ENCODE measurements around the gene CHID1. TPM values are rescaled to one million over a fixed set of nuclear protein-coding genes. Genes with fewer than 3 reads are reported as not detected.
A peak's percentile ranks its signal among the peaks of the same experiment; 100 is the strongest.

The CHID1 gene
- total and polyA plus RNA-seq, 2 of the 8 experiments (the other 6 are each of a cell fraction or from before 2014, with no cell fraction given): 81.2 to 88.5 TPM

- peak overlapping the region in 3 of 4 experiments; percentile 52 to 89 (median 60); a peak in 5 of 8 replicates for H3K4me3 ChIP-seq (ENCODE audit: extremely low read depth in 1 of 4, insufficient read depth in 2 of 4, low read depth in 3 of 4, low read length in 4 of 4)
- POLR2A ChIA-PET (ENCODE audit: partially characterized antibody): interaction anchor here (0.6 to 1.8 kb wide), 9 partner anchors 10 to 123 kb away, joined by 3 to 7 read pairs (median 3); no protein-coding TSS in a partner anchor
- peaks cover 15% of the 10 kb centered on the region for H3K23me2 ChIP-seq (ENCODE audit: low read depth, low read length)
- TF ChIP-seq TBP (IDR thresholded peaks at IDR 0.05; ENCODE audit: low read depth, low read length): no peak
- no peak for TF ChIP-seq USF2 (IDR thresholded peaks at IDR 0.05; ENCODE audit: low read length)
- TF ChIP-seq SP2 (IDR thresholded peaks at IDR 0.05; ENCODE audit: low read length): no peak
- TF ChIP-seq TAF1 (IDR thresholded peaks at IDR 0.05; ENCODE audit: low read depth, low read length): no peak
- no peak for TF ChIP-seq JUN (IDR thresholded peaks at IDR 0.05; ENCODE audit: low read depth, low read length)
- no peak for TF ChIP-seq FOSL1 (IDR thresholded peaks at IDR 0.05; ENCODE audit: insufficient read depth, low read depth, low read length)
- TF ChIP-seq CTCF (IDR thresholded peaks at IDR 0.05; ENCODE audit: control extremely low read depth in 1 of 3, insufficient read depth in 1 of 3, low read depth in 1 of 3, low read length in 3 of 3): no peak
- TF ChIP-seq TEAD4 (IDR thresholded peaks at IDR 0.05; ENCODE audit: low read depth, low read length): no peak
- no peak for TF ChIP-seq CBX8 (IDR thresholded peaks at IDR 0.05; ENCODE audit: borderline replicate concordance, low read depth, low read length)
- no peak for TF ChIP-seq TCF12 (IDR thresholded peaks at IDR 0.05; ENCODE audit: low read depth, low read length)
Observed at GRCh38 chr11:911890-912219, 1.2 kb upstream of the CHID1 start.

More at GRCh38 chr11:911890-912219, 1.2 kb upstream of the CHID1 start:
- CTCF ChIA-PET (ENCODE audit: partially characterized antibody): interaction anchor here (0.9 to 1.6 kb wide), 6 partner anchors 11 to 139 kb away, joined by 3 to 7 read pairs (median 4); no protein-coding TSS in a partner anchor
- Histone ChIP-seq H2AK5ac (ENCODE audit: low read depth, low read length) (no peak overlapping the region), H3K23ac (ENCODE audit: insufficient read length) (no peak overlapping the region), H4K8ac (ENCODE audit: extremely low read depth, insufficient read depth, low read length) (peak overlapping the region; percentile 94), H3K4ac (replicated peaks; ENCODE audit: insufficient read length, low read depth, low read length) (no peak overlapping the region), H3K9me3 (ENCODE audit: insufficient read depth in 2 of 2, low read depth in 1 of 2, low read length in 1 of 2) (no peaks in the 10 kb centered on the region), H2BK120ac (replicated peaks; ENCODE audit: low read depth, low read length) (no peak overlapping the region), H2AFZ (ENCODE audit: low read length) (no peak overlapping the region), H4K20me1 (replicated peaks in 1 of 2; ENCODE audit: control insufficient read depth in 1 of 2, insufficient read depth in 2 of 2, low read length in 2 of 2) (peaks cover 0 to 5% of the 10 kb centered on the region in 2 experiments), H3K14ac (ENCODE audit: insufficient read length) (no peak overlapping the region), H3K4me2 (ENCODE audit: insufficient read depth in 1 of 2, low read depth in 2 of 2, low read length in 2 of 2) (peak overlapping the region; percentile 74 to 97; a peak in 3 of 4 replicates), H2BK5ac (ENCODE audit: low read depth, low read length) (peak overlapping the region; percentile 87; the same call in 1 of the 2 replicates), H3K56ac (replicated peaks; ENCODE audit: insufficient read length, low read depth, low read length) (no peak overlapping the region), H3K79me2 (ENCODE audit: control insufficient read depth in 1 of 2, insufficient read depth in 2 of 2, low read length in 2 of 2) (peaks cover 0 to 31% of the 10 kb centered on the region in 2 experiments; a peak in 3 of 4 replicates), H3K27ac (ENCODE audit: low read depth, low read length) (no peak overlapping the region), H4K91ac (replicated peaks; ENCODE audit: insufficient read length, low read length) (peak overlapping the region; percentile 63), H3K4me1 (replicated peaks in 1 of 4; ENCODE audit: control insufficient read depth in 3 of 4, insufficient read depth in 4 of 4, low read length in 3 of 4) (peaks cover 0 to 14% (median 6%) of the 10 kb centered on the region in 4 experiments; a peak in 6 of 7 replicates), H3K18ac (ENCODE audit: extremely low read depth, low read length) (peak overlapping the region; percentile 93; the same call in 1 of the 2 replicates), H2BK15ac (ENCODE audit: low read length) (peak overlapping the region; percentile 50; the same call in 1 of the 2 replicates), H2BK12ac (ENCODE audit: low read depth, low read length) (peak overlapping the region; percentile 40; the same call in 1 of the 2 replicates), H3K9ac (replicated peaks in 1 of 4; ENCODE audit: extremely low read depth in 1 of 4, low read depth in 3 of 4, low read length in 3 of 4) (no peak overlapping the region), H4K5ac (ENCODE audit: insufficient read length, low read depth, low read length) (peak overlapping the region; percentile 65), H3K27me3 (replicated peaks in 1 of 4; ENCODE audit: control insufficient read depth in 3 of 4, extremely low read depth in 1 of 4, insufficient read depth in 3 of 4, low read length in 3 of 4) (no peaks in the 10 kb centered on the region), H3K36me3 (ENCODE audit: control insufficient read depth in 2 of 4, insufficient read depth in 4 of 4, low read length in 3 of 4) (no peaks in the 10 kb centered on the region), H2BK20ac (ENCODE audit: low read length) (0 out of 2 replicates have a peak overlapping the region, but pooled peaks have one; percentile 72), H3K79me1 (ENCODE audit: low read depth, low read length) (peaks cover 22% of the 10 kb centered on the region)
- FAIRE-seq: no peak
- WGBS, 2 experiments (ENCODE audit: extremely low coverage in 1 of 2, insufficient coverage in 1 of 2, insufficient read length in 1 of 2, insufficient replicate concordance in 2 of 2, low coverage in 1 of 2, low lambda C conversion rate in 2 of 2, missing lambda C conversion rate in 1 of 2): 99% methylated on average over 11 of the region's 11 CpGs; no CpG with 5 or more reads in 1 of the 2 experiments
- no peak for DNase-seq (ENCODE audit: low read depth in 1 of 2, low spot score in 2 of 2)
